Esophagus mucosa (tissue), 1 donor: ENCODE measurements around the gene USH1C. TPM values are rescaled to one million over a fixed set of nuclear protein-coding genes. Genes with fewer than 3 reads are reported as not detected.

ENCODE experiments used
- ATAC-seq: fragments of 200-7000 bp; cut with Tn5 transposase; one replicate; pipeline ENCODE4 v1.9.1; 2020
- total RNA-seq: library from RNA; stranded (reverse); gene quantifications from one replicate; pipeline ENCODE4 v1.2.4, GENCODE V29; 2023
- donor health status: DM: yes; HTN: yes; CAD: no.

Gene USH1C
- total RNA-seq, 1 donor from 2014 or later = 0.12 TPM

DNA sequence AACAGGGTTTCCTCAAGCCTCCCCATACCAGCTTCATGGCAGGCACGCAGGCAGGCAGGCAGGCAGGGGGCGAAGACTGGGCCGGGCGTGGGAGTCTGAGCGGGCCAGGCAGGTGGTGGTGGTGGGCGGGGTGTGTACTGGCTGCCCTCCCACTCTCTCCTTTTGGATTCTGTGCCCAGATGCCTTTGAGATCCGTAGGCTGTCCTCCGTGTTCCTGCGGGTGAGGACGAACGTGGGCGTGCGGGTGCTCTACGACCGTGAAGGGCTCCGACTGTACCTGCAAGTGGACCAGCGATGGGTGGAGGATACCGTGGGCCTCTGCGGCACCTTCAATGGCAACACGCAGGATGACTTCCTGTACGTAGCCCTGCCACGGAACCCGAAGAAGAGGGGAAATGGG lies 25.8 kb upstream of the USH1C start:
- no peak for ATAC-seq

GRCh38 chr11:17568944-17569343 lies 24.7 kb upstream of the USH1C start:
- no peak for ATAC-seq

- no peak for ATAC-seq
Observed at GRCh38 chr11:17564687-17565042, 20.4 kb upstream of the USH1C start.

DNA sequence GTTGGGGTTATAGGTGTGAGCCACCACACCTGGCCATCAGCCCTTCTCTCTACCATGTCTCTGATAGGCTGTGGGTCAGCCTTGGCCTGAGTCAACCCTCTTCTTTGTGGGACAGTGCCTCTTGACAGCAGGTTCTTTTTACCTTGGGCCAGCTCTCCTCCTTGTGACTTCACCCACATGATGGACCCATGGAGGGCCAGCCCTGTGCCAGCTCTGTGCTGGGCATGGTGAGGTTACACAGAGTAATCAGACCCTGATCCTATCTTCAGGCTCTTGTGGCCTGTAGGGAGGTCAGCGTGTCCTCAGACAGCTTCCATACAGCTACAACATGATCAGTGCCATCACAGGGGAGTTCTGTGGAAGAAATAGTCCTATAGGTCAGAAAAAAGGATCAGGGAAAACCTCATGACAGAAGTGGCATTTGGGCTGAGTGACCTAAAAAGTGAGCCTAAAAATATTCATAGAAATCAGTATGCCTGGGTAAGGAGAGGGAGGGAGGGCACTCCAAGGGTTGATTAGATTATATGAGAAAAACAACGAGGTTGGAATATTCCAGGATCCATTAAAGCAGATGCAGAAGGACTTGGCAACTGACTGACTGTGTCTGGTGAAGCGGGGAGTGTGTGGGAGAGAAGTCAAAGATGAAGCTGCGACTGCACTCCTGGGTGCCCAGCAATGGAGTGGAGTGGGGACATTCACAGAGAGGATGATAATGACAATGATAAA lies 19.9 kb upstream of the USH1C start:
- no peak for ATAC-seq

DNA sequence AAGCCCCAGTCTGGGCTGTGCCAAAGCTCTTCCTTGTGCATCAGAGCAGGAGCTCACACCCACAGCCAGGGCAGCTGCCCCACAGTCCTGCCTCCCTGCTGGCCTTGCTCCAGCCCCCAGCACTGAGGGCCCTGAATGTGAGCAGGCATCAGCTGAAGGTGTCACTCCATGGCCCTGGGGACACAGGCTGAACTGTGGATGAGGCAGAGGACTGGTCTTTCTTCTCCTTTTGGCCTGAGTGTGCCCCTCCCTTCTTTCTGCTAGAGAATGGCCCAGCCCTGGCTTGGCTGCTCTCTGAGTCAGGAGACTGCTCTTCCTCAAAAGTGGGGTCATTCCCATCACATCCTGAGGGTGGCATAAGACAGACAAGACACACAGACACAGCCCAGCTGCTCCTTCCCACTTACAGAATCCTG lies 19.0 kb upstream of the USH1C start:
- ATAC-seq = peak; percentile 79

DNA sequence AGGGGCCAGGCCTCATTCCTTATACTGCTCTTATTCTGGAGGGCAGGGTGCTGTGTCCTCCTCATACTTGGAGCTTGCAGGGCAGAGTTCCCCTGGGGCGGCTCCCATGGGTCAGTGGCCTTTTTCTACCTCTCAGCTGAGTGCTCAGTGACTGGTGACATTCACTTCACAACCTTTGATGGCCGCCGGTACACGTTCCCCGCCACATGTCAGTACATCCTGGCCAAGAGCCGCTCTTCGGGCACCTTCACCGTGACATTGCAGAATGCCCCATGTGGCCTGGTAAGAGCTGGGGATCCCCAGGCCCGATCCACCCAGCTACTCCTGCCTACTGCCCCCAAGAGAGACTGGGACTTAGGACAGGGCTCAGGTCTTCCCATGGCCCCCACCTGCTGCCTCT lies 17.3 kb upstream of the USH1C start:
- ATAC-seq = no peak

- no peak for ATAC-seq
Observed at GRCh38 chr11:17561111-17561415, 16.8 kb upstream of the USH1C start.

- ATAC-seq = no peak
Observed at GRCh38 chr11:17560281-17561110, 16.3 kb upstream of the USH1C start.

- no peak for ATAC-seq
Observed at GRCh38 chr11:17559341-17560087, 15.3 kb upstream of the USH1C start.

DNA sequence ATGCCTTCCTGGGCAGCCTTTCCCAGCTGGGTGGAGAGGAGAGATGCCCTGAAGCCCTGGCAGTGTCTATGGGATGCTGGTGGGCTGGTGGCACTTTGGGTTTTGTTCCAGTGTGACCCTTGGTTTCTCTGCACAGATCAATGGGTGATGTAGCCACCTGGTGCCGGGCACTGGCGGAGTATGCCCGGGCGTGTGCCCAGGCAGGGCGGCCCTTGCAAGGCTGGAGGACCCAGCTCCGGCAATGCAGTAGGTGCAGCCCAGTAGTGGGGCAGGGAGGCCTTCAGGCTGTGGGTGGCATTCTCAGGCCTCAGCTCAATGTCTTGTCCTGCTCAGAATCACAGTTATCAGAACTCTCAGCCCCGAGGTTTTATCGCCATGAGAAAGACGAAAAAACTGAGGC lies 14.7 kb upstream of the USH1C start:
- ATAC-seq = no peak

DNA sequence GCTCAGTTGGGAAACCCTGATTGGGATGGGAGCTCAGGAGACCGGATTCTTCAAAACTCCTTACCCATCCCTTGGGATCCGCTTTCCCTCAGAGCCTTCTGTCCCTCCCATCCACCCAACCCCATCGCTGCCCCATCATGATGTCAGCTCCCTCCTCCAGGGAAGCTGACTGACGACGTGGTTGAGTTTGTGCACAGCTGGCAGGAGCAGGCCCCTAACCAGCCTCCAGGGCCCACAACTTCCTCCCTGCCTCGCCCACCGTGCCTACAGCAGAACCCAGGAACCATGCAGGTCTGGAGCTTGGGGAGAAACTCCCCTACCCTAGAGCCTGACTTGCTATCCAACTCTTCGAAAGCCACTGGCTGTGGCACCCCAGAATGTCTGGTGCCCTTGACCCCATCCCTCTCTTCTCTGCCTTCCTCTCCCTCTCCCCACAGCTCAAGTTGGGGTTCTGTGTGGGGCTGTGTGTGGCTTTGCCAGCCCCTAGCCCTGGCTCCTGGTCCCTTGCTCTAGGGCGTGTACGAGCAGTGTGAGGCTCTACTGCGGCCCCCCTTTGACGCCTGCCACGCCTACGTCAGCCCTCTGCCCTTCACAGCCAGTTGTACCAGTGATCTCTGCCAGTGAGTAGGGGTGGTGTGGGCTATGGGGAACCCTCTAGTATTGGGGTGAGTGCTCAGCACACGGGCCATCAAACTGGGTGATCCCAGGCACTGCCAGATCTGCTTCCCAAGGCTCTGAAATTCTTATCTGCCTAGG lies 14.0 kb upstream of the USH1C start:
- no peak for ATAC-seq

DNA sequence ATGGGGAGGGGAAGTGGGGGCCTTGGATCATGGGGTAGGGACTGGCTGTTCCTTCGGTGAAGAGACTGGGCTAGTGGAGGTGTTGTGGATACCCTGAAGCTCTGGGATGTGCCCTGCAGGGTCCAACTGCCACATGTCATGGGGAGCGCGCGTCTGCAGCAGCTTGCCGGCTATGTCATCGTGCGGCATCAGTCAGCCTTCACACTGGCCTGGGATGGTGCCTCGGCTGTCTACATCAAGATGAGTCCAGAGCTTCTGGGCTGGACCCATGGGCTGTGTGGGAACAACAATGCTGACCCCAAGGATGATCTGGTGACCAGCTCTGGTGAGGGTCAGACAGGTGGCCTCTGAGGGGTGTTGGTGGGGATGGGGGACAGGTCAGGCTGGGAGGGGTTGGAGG lies 12.8 kb upstream of the USH1C start:
- no peak for ATAC-seq

DNA sequence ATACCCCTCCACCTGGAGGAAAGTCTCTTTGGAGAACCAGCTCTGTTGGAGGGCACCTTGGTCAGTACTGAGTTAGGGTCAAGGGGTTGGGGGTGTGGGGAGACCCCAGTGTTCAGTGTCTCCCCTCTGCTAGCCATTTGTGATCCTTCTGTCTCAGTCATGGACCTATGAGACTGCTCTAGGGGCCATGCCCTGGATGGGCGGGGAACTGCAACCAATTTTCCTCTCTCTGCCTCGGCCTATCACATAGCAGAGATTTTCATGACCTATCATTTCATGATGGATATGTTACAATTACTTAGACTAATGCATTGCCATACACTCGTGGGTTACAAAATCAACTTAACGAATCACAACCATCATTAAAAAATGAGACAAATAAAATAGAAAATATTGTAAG lies 10.3 kb upstream of the USH1C start:
- ATAC-seq = no peak

DNA sequence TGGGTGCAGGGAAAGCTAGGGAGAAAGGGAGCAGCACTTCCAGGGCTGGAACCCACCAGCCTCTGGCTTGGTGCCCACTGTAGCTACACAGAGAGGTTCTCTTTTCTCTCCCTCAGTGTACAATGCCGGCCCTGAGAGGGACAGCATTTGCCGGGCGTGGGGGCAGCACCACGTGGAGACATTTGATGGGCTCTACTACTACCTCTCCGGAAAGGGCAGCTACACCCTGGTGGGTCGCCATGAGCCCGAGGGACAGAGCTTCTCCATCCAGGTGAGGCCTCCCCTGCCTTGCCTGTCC lies 9.0 kb upstream of the USH1C start:
- ATAC-seq = no peak

- ATAC-seq = no peak
Observed at GRCh38 chr11:17552392-17553248, 8.4 kb upstream of the USH1C start.

- no peak for ATAC-seq
Observed at GRCh38 chr11:17552041-17552355, 7.8 kb upstream of the USH1C start.

GRCh38 chr11:17551347-17552040 lies 7.3 kb upstream of the USH1C start:
- no peak for ATAC-seq

GRCh38 chr11:17550450-17551346 lies 6.5 kb upstream of the USH1C start:
- no peak for ATAC-seq

DNA sequence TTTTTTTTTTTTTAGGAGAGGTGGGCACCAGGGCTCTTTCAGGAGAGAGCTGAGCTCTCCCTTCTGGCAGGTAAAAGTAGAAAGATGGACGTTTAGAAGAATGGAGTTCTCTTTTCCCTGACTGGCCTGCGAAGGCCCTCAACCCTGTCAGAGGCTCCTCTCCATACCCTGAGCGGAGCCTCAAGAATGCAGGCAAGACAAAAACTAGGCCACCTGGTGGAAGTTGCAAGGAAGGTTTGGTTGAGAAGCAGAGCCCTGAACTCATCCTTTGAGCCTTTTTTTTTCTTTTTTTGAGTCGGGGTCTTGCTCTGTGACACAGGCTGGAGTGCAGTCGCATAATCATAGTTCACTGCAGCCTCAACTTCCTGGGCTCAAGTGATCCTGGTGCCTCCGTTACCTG lies 4.2 kb upstream of the USH1C start:
- ATAC-seq = no peak

DNA sequence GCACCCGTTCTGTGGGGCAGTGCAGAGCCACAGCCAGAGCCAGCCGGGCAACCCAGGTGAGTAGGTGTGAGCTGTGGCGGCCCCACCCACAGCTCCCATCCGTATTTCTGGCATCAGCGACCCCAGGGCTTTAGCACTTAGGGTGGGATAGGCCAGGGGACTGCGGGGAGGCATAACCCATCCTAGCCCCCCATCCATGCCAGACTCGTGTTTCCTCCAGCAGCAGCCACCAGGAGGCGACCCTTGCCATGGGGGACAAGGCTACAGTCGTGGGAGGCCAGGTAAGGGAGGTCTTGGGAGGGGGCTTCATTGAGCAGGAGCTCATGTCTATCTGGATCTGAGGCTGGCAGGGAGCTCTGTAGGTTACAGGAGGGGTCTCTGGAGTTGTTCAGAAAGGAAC lies 3.7 kb upstream of the USH1C start:
- ATAC-seq = no peak
